ENCODE results near the gene PDE4D. TPM values are rescaled to one million over a fixed set of nuclear protein-coding genes. Genes with fewer than 3 reads are reported as not detected.

The PDE4D gene
- total and polyA plus RNA-seq, 2 donors (not counting 1 experiment from before 2014, with no cell fraction given): 14.9 to 171 TPM

DNA sequence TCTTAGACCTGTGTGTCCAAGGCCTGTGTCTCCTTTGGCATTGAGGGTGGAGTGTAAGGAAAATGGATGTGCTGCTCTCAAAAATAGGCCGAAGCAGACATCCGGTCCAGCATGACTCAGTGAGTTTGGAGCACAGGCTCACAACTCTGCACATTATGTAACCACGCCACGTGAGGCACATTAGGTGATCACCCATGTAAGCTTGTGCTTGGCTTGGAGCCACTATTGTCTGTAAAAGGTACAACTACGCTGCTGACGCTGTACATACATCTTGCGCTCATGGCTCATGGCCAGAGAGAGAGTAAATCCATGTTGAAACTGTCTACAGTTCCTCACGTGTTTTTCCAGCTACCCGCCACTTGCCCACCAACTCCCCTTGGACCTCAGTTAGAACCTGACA is 177.5 kb downstream of the PDE4D start:
- POLR2A ChIA-PET: no interaction called here
- H4K20me1 ChIP-seq (ENCODE audit: control insufficient read depth, insufficient read depth, low read length, poor library complexity, severe bottlenecking): no peaks in the 10 kb centered on the region
- no peak overlapping the region for H3K27ac ChIP-seq (ENCODE audit: low read length in 2 of 2)
- peaks cover 0 to 26% (median 18%) of the 10 kb centered on the region in 3 donors for H3K9me3 ChIP-seq (ENCODE audit: control extremely low read depth in 1 of 3, control insufficient read depth in 2 of 3, insufficient read depth in 1 of 3, low read length in 2 of 3)
- no peak overlapping the region for H3K4me2 ChIP-seq (replicated peaks; ENCODE audit: low read depth, low read length, poor library complexity, severe bottlenecking)
- no peak overlapping the region for H2AFZ ChIP-seq (ENCODE audit: insufficient read depth, low read depth, low read length, poor library complexity, severe bottlenecking)
- intact Hi-C loops (cut with micrococcal nuclease): no loop called here
- 93% methylated on average over 7 of the region's 9 CpGs for WGBS (ENCODE audit: insufficient coverage)
- H3K79me2 ChIP-seq (ENCODE audit: control insufficient read depth, insufficient read depth, low read length): no peaks in the 10 kb centered on the region
- H3K4me3 ChIP-seq (ENCODE audit: control extremely low read depth in 1 of 5, extremely low read depth in 1 of 5, insufficient read depth in 1 of 5, low read depth in 2 of 5, low read length in 4 of 5): no peak overlapping the region
- Mint-ChIP-seq H3K27me3 (no peaks in the 10 kb centered on the region), H3K4me3 (no peak overlapping the region), H3K27ac (no peak overlapping the region), H3K9me3 (ENCODE audit: insufficient read depth) (peaks cover 4% of the 10 kb centered on the region), H3K4me1 (no peaks in the 10 kb centered on the region)
- CTCF ChIA-PET: no interaction called here
- no peaks in the 10 kb centered on the region for H3K36me3 ChIP-seq (replicated peaks in 1 of 2; ENCODE audit: control extremely low read depth in 1 of 2, control insufficient read depth in 1 of 2, extremely low read depth in 1 of 2, insufficient read depth in 2 of 2, low read length in 1 of 2)
- ATAC-seq (ENCODE audit: low read depth) (no peak), DNase-seq (no peak)
- no peaks in the 10 kb centered on the region for H3K27me3 ChIP-seq (replicated peaks in 1 of 4; ENCODE audit: control extremely low read depth in 1 of 4, control insufficient read depth in 3 of 4, insufficient read depth in 4 of 4, low read length in 3 of 4)
- TF ChIP-seq, protein P1, sequence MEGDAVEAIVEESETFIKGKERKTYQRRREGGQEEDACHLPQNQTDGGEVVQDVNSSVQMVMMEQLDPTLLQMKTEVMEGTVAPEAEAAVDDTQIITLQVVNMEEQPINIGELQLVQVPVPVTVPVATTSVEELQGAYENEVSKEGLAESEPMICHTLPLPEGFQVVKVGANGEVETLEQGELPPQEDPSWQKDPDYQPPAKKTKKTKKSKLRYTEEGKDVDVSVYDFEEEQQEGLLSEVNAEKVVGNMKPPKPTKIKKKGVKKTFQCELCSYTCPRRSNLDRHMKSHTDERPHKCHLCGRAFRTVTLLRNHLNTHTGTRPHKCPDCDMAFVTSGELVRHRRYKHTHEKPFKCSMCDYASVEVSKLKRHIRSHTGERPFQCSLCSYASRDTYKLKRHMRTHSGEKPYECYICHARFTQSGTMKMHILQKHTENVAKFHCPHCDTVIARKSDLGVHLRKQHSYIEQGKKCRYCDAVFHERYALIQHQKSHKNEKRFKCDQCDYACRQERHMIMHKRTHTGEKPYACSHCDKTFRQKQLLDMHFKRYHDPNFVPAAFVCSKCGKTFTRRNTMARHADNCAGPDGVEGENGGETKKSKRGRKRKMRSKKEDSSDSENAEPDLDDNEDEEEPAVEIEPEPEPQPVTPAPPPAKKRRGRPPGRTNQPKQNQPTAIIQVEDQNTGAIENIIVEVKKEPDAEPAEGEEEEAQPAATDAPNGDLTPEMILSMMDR (IDR thresholded peaks at IDR 0.05): no peak
- TF ChIP-seq EZH2 (IDR thresholded peaks at IDR 0.05; ENCODE audit: borderline replicate concordance, insufficient read depth, low read depth, low read length, poor library complexity, severe bottlenecking): no peak
- H3K9ac ChIP-seq (ENCODE audit: low read length): no peak overlapping the region
- H3K4me1 ChIP-seq (ENCODE audit: control insufficient read depth in 2 of 2, insufficient read depth in 2 of 2, low read length in 2 of 2): no peaks in the 10 kb centered on the region

DNA sequence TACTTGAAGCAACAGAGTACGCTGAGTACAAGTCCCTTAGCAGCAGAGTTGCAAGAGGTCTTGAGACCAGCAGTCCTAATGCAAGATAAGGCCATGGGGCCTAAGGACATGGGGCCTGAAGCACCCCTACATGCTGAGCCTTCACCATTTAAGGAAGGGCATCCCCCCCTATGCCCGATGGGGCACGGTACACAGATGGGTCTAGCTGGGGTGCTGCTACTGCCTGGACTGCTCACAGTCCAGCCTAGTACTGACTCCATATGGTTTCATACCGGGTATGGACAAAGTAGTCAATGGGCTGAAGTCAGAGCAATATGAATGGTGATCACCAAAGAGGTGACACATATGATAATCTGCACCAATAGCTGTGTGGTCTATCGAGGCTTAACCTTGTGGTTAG is 178.3 kb downstream of the PDE4D start:
- H3K36me3 ChIP-seq (replicated peaks in 1 of 2; ENCODE audit: control extremely low read depth in 1 of 2, control insufficient read depth in 1 of 2, extremely low read depth in 1 of 2, insufficient read depth in 2 of 2, low read length in 1 of 2): no peaks in the 10 kb centered on the region
- no peaks in the 10 kb centered on the region for H3K79me2 ChIP-seq (ENCODE audit: control insufficient read depth, insufficient read depth, low read length)
- no peaks in the 10 kb centered on the region for H3K4me1 ChIP-seq (ENCODE audit: control insufficient read depth in 2 of 2, insufficient read depth in 2 of 2, low read length in 2 of 2)
- DNase-seq: no peak
- no peak for TF ChIP-seq EZH2 (IDR thresholded peaks at IDR 0.05; ENCODE audit: borderline replicate concordance, insufficient read depth, low read depth, low read length, poor library complexity, severe bottlenecking)
- TF ChIP-seq, protein P1 (IDR thresholded peaks at IDR 0.05): no peak
- CTCF ChIA-PET: no interaction called here
- no peak overlapping the region for H3K27ac ChIP-seq (ENCODE audit: low read length in 2 of 2)
- H3K9me3 ChIP-seq (ENCODE audit: control extremely low read depth in 1 of 3, control insufficient read depth in 2 of 3, insufficient read depth in 1 of 3, low read length in 2 of 3): peaks cover 0 to 26% (median 18%) of the 10 kb centered on the region in 3 donors
- no peak overlapping the region for H3K4me3 ChIP-seq (ENCODE audit: control extremely low read depth in 1 of 5, extremely low read depth in 1 of 5, insufficient read depth in 1 of 5, low read depth in 2 of 5, low read length in 4 of 5)
- POLR2A ChIA-PET: no interaction called here
- no peak overlapping the region for H3K9ac ChIP-seq (ENCODE audit: low read length)
- H3K9me3 Mint-ChIP-seq (ENCODE audit: insufficient read depth): peaks cover 4% of the 10 kb centered on the region
- no peak for ATAC-seq (ENCODE audit: low read depth)
- 91% methylated on average over 5 of the region's 5 CpGs for WGBS (ENCODE audit: insufficient coverage)
- intact Hi-C loops (cut with micrococcal nuclease): no loop called here
- no peak overlapping the region for H3K4me2 ChIP-seq (replicated peaks; ENCODE audit: low read depth, low read length, poor library complexity, severe bottlenecking)
- H3K27me3 Mint-ChIP-seq: no peaks in the 10 kb centered on the region
- H3K27ac Mint-ChIP-seq: no peak overlapping the region
- no peaks in the 10 kb centered on the region for H3K4me1 Mint-ChIP-seq
- no peak overlapping the region for H2AFZ ChIP-seq (ENCODE audit: insufficient read depth, low read depth, low read length, poor library complexity, severe bottlenecking)
- H4K20me1 ChIP-seq (ENCODE audit: control insufficient read depth, insufficient read depth, low read length, poor library complexity, severe bottlenecking): no peaks in the 10 kb centered on the region
- no peaks in the 10 kb centered on the region for H3K27me3 ChIP-seq (replicated peaks in 1 of 4; ENCODE audit: control extremely low read depth in 1 of 4, control insufficient read depth in 3 of 4, insufficient read depth in 4 of 4, low read length in 3 of 4)
- no peak overlapping the region for H3K4me3 Mint-ChIP-seq
